SK-N-MC (cell line): ENCODE results near the gene SIPA1L2.

ENCODE experiments used
- EZH2 ChIP-seq: fragments of 200-600 bp; sonication (generic); IDR thresholded peaks from one replicate; pipeline ENCODE4 v1.6.1; 2017; ENCODE audit warnings: antibody characterized with exemption
- POLR2AphosphoS5 ChIP-seq: IDR thresholded peaks from 2 replicates; pipeline ENCODE4 v1.6.1; 2012; ENCODE audit warnings: mild to moderate bottlenecking, low read depth, low read length, borderline replicate concordance

DNA sequence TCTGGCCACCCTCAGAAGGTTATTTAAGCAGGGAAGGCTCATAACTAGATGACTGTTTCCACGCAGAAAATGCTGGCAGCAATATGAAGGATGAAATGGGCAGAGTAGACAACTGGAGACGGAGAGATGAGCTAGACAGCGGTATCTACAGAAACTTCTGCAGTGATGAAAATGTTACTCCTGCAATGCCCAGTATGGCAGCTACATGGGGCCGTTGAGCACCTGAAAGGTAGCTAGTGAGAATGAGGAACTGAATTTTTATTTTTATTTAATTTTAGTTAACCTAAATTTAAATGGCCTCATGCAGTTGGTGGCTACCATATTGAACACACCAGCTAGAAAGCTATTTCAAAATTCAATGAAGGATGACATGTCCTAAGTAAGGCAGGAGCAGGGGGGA lies 27.3 kb downstream of the SIPA1L2 start:
- TF ChIP-seq EZH2 (no peak), POLR2AphosphoS5 (no peak)
